Activated T-cell treated with anti-CD3 and anti-CD28 coated beads, Interleukin-2, amount 50 U/mL, for 1 hour (primary cell): Measurements from ENCODE around the gene SLC34A3.

ENCODE experiments used
- DNase-seq: peaks from one replicate; pipeline ENCODE4 v3.0.0-alpha.2; 2020

The SLC34A3 gene

GRCh38 chr9:137230705-137231371 lies at the start of gene SLC34A3:
Gene SLC34A3 (plus strand): TSS chr9:137230901. CDS start chr9:137231703, 802 bp downstream.
- no peak for DNase-seq

DNA sequence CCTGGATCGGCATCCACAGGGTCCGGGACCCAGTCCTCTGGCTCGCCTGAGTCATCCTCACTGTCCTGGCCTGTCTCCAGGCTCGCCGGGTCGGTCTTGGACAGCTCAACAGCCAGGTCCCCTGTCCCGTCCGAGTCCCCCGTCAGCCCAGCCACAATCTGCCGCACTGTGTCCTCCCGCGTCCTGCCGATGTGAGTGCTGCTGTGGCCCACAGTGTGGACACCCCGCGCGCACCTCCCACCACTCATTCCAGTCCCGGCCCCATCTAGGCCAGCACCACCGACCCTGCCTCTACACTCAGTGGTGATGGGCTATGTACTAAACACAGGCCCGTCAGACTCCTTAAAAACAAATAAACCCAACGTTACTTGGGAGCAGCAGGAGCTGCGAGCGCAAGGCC lies 49.0 kb upstream of the SLC34A3 start:
- DNase-seq, result no peak

- DNase-seq, result no peak
Observed at GRCh38 chr9:137182836-137183235, 47.9 kb upstream of the SLC34A3 start.

- no peak for DNase-seq
Observed at GRCh38 chr9:137183980-137184595, 46.6 kb upstream of the SLC34A3 start.

GRCh38 chr9:137184881-137185660 lies 45.6 kb upstream of the SLC34A3 start:
- DNase-seq, result no peak

GRCh38 chr9:137185921-137186320 lies 44.8 kb upstream of the SLC34A3 start:
- DNase-seq, result no peak

- DNase-seq, result no peak
Observed at GRCh38 chr9:137186385-137186784, 44.3 kb upstream of the SLC34A3 start.

DNA sequence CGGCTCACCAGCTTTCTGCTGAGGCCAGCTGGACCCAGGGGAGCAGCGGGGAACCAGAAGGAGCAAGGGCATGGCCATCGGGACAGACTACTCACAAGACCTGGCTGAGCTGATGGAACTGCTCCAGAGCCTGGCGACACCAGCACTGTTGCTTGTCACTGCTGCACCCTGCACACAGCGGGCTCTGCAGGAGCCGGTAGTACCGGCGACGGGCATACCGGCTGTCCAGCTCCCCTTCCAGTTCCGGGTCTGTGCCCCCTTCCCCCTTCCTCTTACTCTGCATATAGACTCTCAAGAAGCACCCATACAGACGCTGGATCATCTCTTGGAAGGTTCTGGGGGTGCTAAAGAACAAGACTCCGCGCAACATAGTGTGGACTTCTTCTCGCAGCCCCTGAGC lies 43.3 kb upstream of the SLC34A3 start:
- DNase-seq, result no peak

- no peak for DNase-seq
Observed at GRCh38 chr9:137188086-137188489, 42.6 kb upstream of the SLC34A3 start.

DNA sequence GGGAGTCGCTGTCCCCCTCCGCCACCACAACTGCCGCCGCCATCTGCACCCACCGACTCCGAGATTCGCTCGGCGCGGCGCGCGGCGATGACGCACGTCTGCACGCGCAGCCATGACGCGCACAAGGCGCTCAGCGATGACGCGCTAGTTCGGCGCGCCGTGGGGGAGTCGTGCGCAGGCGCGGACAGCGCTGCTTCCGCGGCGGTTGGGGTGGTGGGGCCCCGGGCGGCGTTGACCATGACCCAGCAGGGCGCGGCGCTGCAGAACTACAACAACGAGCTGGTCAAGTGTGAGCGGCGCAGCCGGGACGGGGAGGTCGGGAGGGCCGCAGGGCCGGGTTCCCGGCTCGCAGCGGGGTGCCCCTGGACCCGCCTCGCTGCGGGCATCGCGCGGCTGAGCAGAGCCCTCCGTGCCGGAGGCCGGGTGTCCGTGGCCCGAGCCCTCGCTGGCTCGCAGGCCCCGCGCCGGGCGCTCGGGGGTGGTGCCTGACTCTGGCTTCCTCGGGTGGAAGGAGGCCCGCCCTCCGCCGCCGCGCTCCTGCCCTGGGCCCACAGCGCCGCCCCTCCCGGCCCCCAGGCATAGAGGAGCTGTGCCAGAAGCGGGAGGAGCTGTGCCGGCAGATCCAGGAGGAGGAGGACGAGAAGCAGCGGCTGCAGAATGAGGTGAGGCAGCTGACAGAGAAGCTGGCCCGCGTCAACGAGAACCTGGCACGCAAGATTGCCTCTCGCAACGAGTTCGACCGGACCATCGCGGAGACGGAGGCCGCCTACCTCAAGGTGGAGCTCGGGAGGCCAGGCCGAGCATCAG lies 42.0 kb upstream of the SLC34A3 start, which contains the start of the genes ANAPC2 and SSNA1:
Gene ANAPC2, minus strand, starts transcription at position 71 of the 807 bp plus-strand sequence. Its CDS starts 28 bp downstream, at position 43.
Gene SSNA1, plus strand, starts transcription at position 187 of the 807 bp plus-strand sequence. Its CDS starts 51 bp downstream, at position 238.
- DNase-seq, result peak; percentile 97

GRCh38 chr9:137189297-137190295 lies 41.1 kb upstream of the SLC34A3 start:
- DNase-seq, result no peak

- DNase-seq, result no peak
Observed at GRCh38 chr9:137190315-137190856, 40.3 kb upstream of the SLC34A3 start.

DNA sequence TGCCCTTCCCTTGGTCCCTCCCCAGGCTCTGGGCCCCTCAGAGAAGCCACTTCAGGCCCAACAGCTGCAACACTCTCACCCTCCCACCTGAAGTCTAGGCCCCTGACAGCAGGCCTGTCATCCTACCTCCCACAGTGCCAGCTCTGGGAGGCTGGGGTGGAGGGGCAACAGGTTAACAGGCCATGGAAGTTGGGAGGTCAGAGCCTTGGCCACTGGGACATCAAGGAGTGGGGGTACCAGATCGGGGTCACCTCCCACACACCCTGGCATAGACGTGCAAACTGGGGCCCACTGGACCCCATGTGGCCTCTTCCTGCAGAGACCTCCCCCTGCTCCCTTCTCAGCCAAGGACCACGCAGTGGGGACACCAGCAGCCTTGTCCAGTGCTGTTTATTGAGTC lies 39.5 kb upstream of the SLC34A3 start:
- DNase-seq, result no peak

DNA sequence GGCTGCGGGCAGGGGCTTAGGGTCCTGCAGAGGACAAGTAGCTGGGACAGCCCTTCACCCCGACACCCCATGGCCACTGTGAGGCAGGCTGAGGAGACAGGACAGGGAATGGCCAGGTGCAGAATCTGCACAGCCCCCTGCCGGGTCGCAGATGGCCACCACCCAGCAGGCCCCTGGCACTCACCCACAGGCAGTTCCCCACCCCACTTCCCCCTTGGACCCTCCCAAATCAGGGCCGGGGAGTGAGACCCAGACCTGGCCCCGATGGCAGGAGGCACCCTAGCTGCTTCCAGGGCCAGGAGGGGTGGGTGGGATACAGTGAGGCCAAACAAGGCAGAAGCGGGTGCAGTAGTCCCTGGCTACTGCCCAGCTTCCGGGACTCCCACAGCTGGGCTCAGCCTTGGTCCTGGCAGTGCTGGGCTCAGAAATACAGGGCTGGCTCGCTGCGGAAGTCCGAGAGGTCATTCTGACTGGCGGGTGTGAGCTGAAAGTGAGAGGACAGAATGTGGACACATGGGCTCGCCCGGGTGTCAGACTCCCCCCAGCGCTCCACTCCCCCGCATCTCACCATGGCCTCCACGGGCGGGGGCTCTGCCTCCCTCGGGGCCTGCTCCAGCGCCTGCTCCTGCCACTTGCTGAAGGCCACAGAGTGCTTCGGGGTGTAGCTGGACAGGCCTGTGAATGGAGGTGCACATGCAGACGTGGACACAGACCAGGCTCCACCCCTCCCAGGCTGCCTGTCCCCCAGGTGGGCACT lies 38.8 kb upstream of the SLC34A3 start:
- no peak for DNase-seq

- DNase-seq, result no peak
Observed at GRCh38 chr9:137192448-137192780, 38.3 kb upstream of the SLC34A3 start.

- DNase-seq, result no peak
Observed at GRCh38 chr9:137192859-137193258, 37.8 kb upstream of the SLC34A3 start.

DNA sequence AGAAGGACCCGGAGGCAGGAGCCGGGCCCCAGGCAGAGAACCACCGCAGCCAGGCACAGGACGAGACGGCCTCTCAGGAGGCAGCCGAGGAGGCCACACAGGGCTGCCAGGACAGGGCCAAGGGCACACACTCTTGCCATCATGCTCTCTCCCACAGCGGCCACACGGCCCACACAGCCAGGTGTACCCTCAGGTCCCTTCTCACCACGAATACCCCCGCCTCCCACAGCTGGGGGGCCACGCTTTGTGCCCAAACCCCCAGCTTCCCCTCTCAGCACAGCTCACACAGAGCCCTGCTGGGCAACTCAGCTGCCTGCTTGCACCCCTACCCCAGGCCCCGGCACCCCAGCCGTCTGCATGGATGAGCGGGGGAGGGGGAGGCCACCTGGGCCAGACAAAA lies 36.9 kb upstream of the SLC34A3 start:
- DNase-seq, result no peak

- DNase-seq, result no peak
Observed at GRCh38 chr9:137194388-137194787, 36.3 kb upstream of the SLC34A3 start.

- no peak for DNase-seq
Observed at GRCh38 chr9:137194909-137195308, 35.8 kb upstream of the SLC34A3 start.

GRCh38 chr9:137195525-137196220 lies 35.0 kb upstream of the SLC34A3 start:
- no peak for DNase-seq
